Stimulated activated CD4-positive, alpha-beta T cell treated with anti-CD3 and anti-CD28 coated beads, Interleukin-12 subunit alpha, Interleukin-12 subunit beta, amount 100 ng/mL, for 48 hours (primary cell): ENCODE measurements around the gene CDH13.

Source experiments
- DNase-seq, 3 donors: peaks; one replicate each; pipeline ENCODE4 v3.0.0-alpha.2; 2020; ENCODE audit warnings: low read depth in 2 of 3, low spot score in 1 of 3

CDH13 gene

GRCh38 chr16:83105279-83106077 lies 478.7 kb downstream of the CDH13 start:
- DNase-seq, result no peak

GRCh38 chr16:83109490-83110125 lies 482.8 kb downstream of the CDH13 start:
- DNase-seq, result no peak

GRCh38 chr16:83110269-83110668 lies 483.5 kb downstream of the CDH13 start:
- DNase-seq, result no peak

- DNase-seq, result no peak
Observed at GRCh38 chr16:83113317-83113716, 486.5 kb downstream of the CDH13 start.

GRCh38 chr16:83113811-83114210 lies 487.0 kb downstream of the CDH13 start:
- DNase-seq, result no peak

GRCh38 chr16:83115491-83116232 lies 488.9 kb downstream of the CDH13 start:
- DNase-seq, result no peak

- DNase-seq, result no peak
Observed at GRCh38 chr16:83116274-83116892, 489.6 kb downstream of the CDH13 start.

GRCh38 chr16:83117810-83118209 lies 491.0 kb downstream of the CDH13 start:
- DNase-seq, result no peak

- DNase-seq, result no peak
Observed at GRCh38 chr16:83118365-83118764, 491.6 kb downstream of the CDH13 start.

- DNase-seq, result no peak
Observed at GRCh38 chr16:83125999-83126568, 499.3 kb downstream of the CDH13 start.

- no peak for DNase-seq
Observed at GRCh38 chr16:83128041-83128440, 501.3 kb downstream of the CDH13 start.

- no peak for DNase-seq
Observed at GRCh38 chr16:83130039-83130438, 503.3 kb downstream of the CDH13 start.

- DNase-seq, result no peak
Observed at GRCh38 chr16:83134638-83135037, 507.9 kb downstream of the CDH13 start.

GRCh38 chr16:83136419-83136818 lies 509.6 kb downstream of the CDH13 start:
- no peak for DNase-seq

GRCh38 chr16:83136924-83137323 lies 510.2 kb downstream of the CDH13 start:
- DNase-seq, result no peak

GRCh38 chr16:83137326-83137781 lies 510.6 kb downstream of the CDH13 start:
- no peak for DNase-seq

GRCh38 chr16:83137894-83138293 lies 511.1 kb downstream of the CDH13 start:
- no peak for DNase-seq

- no peak for DNase-seq
Observed at GRCh38 chr16:83138512-83138911, 511.7 kb downstream of the CDH13 start.

- DNase-seq, result no peak
Observed at GRCh38 chr16:83138976-83139690, 512.4 kb downstream of the CDH13 start.

- DNase-seq, result no peak
Observed at GRCh38 chr16:83143788-83144187, 517.0 kb downstream of the CDH13 start.
